ENCODE results near the gene CD74.

GRCh38 chr5:150404535-150404934 is 8.2 kb downstream of the CD74 start:
- TF ChIP-seq CBX8 (IDR thresholded peaks at IDR 0.05; ENCODE audit: borderline replicate concordance, low read depth, low read length) (no peak), TEAD4 (IDR thresholded peaks at IDR 0.05; ENCODE audit: low read depth, low read length) (no peak)
